ENCODE results near the gene GNB1. TPM values are rescaled to one million over a fixed set of nuclear protein-coding genes. Genes with fewer than 3 reads are reported as not detected.

GNB1 gene
- total RNA-seq, 1 experiment from 2014 or later, result 50.5 TPM

DNA sequence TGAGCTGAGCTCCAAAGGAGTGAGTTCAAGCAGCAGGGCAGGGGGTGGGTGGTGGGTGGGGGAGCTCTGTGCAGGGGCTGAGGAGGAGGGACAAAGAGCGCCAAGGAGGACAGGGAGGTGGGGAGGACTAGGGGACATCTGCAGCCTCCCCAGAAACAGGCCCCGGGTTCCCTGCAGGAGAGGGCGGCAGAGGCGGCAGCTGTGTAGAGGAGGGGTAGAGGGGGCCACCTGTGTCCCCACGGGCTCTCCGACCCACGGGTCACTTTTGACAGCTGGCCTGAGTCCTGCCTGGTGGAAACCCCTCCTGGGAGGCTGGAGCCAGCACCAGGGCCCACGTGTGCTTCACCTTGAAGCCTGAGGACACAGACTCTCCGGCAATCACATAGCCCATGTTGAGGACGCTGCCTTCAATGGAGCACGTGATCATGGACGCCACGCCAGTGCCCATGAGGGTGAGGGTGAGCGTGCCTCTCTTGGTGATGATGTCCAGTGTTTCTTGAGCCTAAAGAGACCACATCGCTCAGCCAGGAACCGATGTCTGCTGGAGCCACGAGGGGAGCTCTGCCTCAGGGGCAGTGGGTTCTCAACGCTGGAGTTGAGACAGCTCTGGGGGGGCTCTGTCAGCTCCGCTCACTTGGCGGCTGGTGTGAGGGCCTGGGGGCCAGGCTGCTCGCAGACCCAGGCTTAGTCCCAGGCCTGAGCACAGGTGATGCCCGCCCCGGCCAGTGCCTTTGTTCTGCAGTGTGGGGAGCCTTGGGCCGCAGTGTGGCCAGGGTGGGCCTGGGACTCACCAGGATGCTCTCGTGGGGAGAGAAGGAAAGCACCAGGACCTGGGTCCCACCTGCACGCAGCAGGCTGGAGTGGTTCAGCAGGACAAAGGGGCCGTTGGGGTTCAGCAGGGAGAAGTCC is 34.8 kb upstream of the GNB1 start:
- DNase-seq (ENCODE audit: low read depth, low spot score), result no peak
- in situ Hi-C loops (cut with HindIII; ENCODE audit: low pct_unique_long_range_greater_than_20kb, low sequenced_read_pairs), result no loop called here

DNA sequence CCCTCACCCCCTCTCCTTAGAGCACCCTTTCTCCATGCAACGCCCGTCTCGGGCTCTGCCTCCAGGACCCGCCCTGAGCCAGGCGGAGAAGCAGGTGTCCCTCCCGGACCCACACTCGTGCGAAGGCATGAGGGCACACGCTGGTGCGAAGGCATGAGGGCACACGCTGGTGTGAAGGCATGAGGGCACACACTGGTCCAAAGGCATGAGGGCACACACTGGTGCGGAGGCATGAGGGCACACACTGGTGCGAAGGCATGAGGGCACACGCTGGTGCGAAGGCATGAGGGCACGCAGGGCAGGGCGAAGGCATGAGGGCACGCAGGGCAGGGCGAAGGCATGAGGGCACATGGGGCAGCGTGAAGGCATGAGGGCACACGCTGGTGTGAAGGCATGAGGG is 34.0 kb upstream of the GNB1 start:
- no peak for DNase-seq (ENCODE audit: low read depth, low spot score)
- in situ Hi-C loops (cut with HindIII; ENCODE audit: low pct_unique_long_range_greater_than_20kb, low sequenced_read_pairs), result no loop called here

DNA sequence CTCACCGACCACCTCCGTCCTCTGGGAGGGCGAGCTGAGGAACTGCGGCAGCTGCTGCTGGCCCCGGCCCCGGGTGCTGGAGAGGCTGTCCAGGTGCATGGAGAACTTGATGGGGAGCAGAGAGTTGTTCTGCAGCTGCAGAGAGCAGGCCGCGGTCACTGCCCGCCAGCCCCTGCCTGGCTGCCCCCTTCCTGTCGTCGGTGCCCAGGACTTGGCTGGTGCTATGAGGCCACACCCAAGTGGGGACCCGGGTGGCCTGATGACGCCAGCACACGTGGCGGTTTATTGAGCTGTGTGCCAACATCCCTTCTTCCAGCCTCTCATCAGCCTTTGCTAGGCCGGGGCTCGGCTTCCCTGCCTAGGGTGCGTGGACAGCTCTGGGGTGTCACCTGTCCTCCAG is 33.5 kb upstream of the GNB1 start:
- DNase-seq (ENCODE audit: low read depth, low spot score), result no peak
- in situ Hi-C loops (cut with HindIII; ENCODE audit: low pct_unique_long_range_greater_than_20kb, low sequenced_read_pairs), result no loop called here

GRCh38 chr1:1922956-1923833 is 32.3 kb upstream of the GNB1 start:
- in situ Hi-C loops (cut with HindIII; ENCODE audit: low pct_unique_long_range_greater_than_20kb, low sequenced_read_pairs), result no loop called here
- DNase-seq (ENCODE audit: low read depth, low spot score), result no peak

DNA sequence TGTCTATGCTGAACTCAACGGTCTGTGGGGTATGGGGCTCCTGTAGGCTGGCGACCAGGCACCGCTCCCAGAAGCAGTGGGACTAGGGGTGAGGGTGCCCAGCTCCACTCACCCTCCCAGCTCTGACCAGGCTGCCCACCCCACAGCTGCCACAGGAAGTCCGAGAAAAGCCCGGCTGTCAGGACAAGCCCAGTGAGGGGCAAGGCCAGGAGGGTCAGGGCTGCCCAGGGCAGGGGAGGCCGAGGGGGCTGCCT is 31.7 kb upstream of the GNB1 start:
- in situ Hi-C loops (cut with HindIII; ENCODE audit: low pct_unique_long_range_greater_than_20kb, low sequenced_read_pairs), result no loop called here
- no peak for DNase-seq (ENCODE audit: low read depth, low spot score)

DNA sequence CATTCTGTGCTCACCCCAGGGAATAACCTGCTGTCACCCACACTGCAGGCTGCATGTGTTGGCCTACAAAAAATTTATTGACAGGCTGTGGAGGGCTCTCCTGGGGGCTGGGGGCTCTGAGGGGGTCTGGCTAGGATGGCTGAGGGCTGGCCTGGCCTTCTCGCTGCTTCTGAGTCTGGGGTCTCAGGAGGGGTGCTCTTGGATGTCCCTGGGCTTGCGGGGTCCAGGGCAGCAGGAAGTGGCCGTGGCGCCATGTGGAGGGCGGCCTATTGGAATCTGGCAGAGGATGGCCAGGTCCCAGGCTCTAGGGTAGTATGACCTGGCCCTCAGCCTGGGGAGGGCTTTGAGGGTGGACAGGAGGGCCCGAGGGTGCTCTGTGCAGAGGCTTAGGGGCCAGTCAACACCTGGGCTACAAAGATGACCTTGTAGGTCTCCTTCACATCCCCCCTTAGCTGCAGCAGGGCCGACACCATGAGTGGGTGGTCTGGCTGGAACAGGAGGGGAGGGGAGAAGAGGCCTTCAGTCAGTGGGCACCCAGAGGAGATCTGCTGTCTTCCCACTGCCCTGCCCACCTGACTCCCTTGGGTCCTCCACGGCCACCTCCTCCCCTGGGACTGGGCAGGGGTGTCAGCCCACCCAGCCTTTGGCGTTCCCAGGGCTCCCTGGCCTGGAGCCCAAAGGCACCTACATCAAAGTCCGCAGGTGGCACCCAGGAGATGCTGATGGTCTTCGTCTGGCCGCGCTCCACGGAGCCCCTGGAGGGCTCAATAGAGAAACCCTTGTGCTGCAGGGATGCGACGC is 31.2 kb upstream of the GNB1 start:
- no peak for DNase-seq (ENCODE audit: low read depth, low spot score)
- in situ Hi-C loops (cut with HindIII; ENCODE audit: low pct_unique_long_range_greater_than_20kb, low sequenced_read_pairs), result no loop called here

GRCh38 chr1:1921459-1921862 is 30.6 kb upstream of the GNB1 start:
- in situ Hi-C loops (cut with HindIII; ENCODE audit: low pct_unique_long_range_greater_than_20kb, low sequenced_read_pairs), result no loop called here
- no peak for DNase-seq (ENCODE audit: low read depth, low spot score)

- in situ Hi-C loops (cut with HindIII; ENCODE audit: low pct_unique_long_range_greater_than_20kb, low sequenced_read_pairs), result no loop called here
- DNase-seq (ENCODE audit: low read depth, low spot score), result no peak
These were observed 29.9 kb upstream of the GNB1 start for GRCh38 chr1:1920608-1921458.

DNA sequence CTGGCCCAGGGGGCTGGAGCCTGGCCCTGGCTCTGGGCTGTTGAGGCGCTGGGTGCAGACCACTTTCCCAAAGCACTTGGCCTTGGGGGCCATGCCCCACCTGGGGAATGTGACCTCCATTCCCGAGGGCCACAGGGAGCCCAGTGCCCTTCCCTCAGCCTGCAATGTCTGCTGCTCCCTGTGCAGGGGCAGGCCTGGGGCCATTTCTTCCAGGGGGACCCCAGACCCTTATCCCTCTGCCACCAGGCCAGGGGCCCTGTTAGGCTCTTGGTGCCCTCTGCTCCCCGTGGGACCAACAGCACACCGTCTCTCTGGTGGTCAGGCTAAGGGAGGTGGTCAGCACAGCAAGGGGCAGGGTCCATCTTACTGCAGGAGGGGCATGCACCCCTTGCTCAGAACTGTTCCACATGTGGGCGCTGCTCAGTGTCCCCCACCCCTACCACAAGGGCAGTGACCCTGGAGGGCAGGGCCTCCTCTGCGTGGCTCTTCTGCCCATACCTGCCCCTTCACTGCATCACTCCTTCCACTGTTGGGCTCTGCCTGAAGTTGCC is 29.2 kb upstream of the GNB1 start:
- in situ Hi-C loops (cut with HindIII; ENCODE audit: low pct_unique_long_range_greater_than_20kb, low sequenced_read_pairs), result no loop called here

GRCh38 chr1:1919304-1920056 is 28.6 kb upstream of the GNB1 start:
- in situ Hi-C loops (cut with HindIII; ENCODE audit: low pct_unique_long_range_greater_than_20kb, low sequenced_read_pairs), result no loop called here
- peak; percentile 95 for DNase-seq (ENCODE audit: low read depth, low spot score)

More for the DNA sequence above, 29.2 kb upstream of the GNB1 start:
- DNase-seq (ENCODE audit: low read depth, low spot score), result no peak

DNA sequence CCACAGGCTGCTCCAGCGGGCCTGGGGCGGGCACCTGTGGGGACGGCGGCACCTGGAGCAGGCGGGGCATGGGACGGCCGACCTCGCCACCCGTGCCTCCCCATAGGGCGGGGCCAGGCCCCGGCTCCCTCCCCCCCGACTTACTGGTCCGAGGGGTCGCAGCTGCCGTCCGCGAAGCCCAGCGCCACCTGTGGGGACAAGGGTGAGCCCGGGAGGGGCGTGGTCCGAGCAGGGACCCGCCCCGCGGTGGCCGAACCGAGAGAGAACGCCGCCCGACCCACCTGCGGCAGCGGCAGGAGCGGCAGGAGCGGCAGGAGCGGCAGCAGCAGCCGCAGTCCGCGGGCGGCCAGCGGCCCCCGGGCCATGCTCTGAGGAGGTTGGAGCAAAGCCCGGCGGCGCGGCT is 28.0 kb upstream of the GNB1 start, which contains the start of gene TMEM52:
Gene TMEM52 (minus strand): TSS at position 379 of the 403 bp plus-strand sequence. CDS start 14 bp downstream, at position 365.
- in situ Hi-C loops (cut with HindIII; ENCODE audit: low pct_unique_long_range_greater_than_20kb, low sequenced_read_pairs), result no loop called here
- DNase-seq (ENCODE audit: low read depth, low spot score), result no peak

GRCh38 chr1:1917995-1918900 is 27.4 kb upstream of the GNB1 start:
- in situ Hi-C loops (cut with HindIII; ENCODE audit: low pct_unique_long_range_greater_than_20kb, low sequenced_read_pairs), result no loop called here

DNA sequence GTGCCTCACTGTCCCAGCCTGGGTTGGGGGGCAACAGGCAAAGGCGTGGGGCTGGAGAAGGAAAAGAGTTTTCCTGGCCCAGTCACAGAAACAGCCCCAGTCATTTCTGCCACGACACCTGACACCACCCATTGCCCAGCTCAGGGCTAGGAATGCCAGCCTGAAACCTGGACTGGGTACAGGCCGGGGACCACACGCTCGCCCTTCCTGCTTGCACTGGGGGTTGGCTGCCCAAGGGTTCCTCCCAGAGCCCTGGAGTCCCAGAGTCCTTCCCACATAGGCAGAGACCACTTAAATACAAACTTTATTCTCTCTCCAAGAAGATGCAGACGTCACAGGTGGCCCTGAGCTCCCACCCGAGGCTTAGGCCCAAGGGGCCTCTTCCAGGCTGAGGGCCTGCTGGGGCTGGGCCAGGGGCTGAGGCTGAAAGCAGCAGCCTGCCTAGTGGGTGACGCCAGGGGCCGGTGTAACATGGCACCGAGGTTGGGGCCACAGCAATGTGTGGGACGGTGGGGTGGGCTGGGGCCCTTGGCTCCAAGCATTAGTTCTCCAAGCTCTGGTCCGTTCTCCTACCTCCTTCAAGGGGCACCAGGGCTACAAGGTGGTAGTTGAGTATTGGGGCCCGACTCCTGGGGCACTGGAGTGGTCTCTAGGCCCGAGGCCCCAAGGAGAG is 26.6 kb upstream of the GNB1 start:
- no peak for DNase-seq (ENCODE audit: low read depth, low spot score)
- in situ Hi-C loops (cut with HindIII; ENCODE audit: low pct_unique_long_range_greater_than_20kb, low sequenced_read_pairs), result no loop called here

More at GRCh38 chr1:1917995-1918900, 27.4 kb upstream of the GNB1 start:
- no peak for DNase-seq (ENCODE audit: low read depth, low spot score)

- in situ Hi-C loops (cut with HindIII; ENCODE audit: low pct_unique_long_range_greater_than_20kb, low sequenced_read_pairs), result no loop called here
These were observed 26.0 kb upstream of the GNB1 start for GRCh38 chr1:1916851-1917251.

More at GRCh38 chr1:1916851-1917251, 26.0 kb upstream of the GNB1 start:
- DNase-seq (ENCODE audit: low read depth, low spot score), result no peak
